Measurements from ENCODE around the gene CIC.

GRCh38 chr19:42333975-42334696 is 65.1 kb downstream of the CIC start:
- no peak for TF ChIP-seq CTCF (IDR thresholded peaks at IDR 0.05; ENCODE audit: low read length)
- no peak for TF ChIP-seq EZH2phosphoT487 (IDR thresholded peaks at IDR 0.05; ENCODE audit: low read length)
- no peak for TF ChIP-seq EZH2 (optimal IDR thresholded peaks at IDR 0.05; ENCODE audit: low read depth, low read length)
